Embryonic facial prominence (tissue), 1 donor: Measurements from ENCODE around the gene CALML3.

Experiments used
- DNase-seq: peaks from one replicate; pipeline ENCODE4 v3.0.0-alpha.2; 2016; ENCODE audit errors: extremely low spot score

CALML3 gene

DNA sequence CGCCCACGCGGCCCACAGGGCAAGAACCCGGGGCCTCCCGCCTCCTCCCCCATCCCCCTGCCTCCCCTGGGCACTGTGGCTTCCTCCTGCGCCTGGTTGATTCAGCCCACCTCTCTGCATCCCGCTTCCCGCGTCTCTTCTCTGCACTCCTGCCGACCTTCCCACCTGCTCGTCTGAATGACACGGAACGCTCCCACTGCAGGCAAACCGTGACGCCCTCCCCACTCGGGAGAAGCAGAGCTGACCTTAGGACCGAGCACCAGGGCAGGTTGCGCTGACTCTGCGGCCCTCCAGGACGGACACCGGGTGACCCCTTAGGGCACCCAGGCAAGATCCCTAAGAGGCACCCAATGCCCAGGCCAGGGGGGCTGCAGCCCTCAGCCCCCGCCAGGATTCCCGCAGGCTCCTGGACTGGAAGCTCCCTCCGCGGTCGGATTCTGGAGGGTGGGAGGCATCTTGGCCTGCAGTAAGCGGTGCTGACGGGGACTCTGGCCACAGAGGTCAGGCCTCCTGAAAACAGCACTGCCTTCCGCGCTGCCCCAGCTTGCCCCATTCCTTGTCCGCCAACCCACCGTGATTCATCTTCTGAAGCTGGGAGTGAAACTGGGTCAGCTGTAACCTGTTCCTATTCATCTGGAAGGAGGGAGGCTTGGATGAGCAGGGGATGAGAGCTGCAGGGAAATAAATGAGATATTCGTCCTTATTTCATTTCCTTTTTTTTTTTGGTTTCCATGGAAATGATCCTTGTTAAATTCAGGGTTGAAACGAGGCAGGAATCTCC lies 990 bp downstream of the CALML3 start:
- no peak for DNase-seq

DNA sequence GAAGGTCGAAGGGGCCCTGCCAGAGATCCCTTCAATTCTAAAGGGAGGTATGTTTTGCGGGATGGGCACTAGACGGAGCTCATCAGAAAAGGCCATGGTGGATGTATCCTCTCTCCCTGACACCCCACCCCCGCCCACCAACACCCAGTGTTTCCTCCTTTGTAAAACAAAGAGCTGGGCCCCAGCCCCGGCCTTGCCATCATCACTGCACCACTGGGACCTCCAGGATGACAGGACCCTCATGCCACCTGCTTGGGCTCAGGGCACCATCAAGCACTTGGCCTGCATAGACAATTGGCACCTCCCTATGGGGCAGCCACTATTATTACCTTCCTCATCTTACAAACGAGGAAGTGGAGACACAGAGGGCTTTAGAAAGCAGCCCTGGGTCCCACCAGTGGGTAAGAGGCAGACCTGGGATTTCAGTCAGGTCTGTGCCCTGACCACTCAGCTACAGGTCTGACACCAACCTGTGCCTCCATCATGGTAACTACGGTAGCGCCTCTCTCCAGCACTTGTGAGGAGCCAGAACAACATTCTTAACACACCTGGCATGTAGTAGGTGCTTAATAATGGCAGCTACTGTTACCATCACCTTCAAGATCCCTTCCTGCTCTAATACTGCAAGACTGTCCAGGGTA lies 2.0 kb downstream of the CALML3 start:
- no peak for DNase-seq

DNA sequence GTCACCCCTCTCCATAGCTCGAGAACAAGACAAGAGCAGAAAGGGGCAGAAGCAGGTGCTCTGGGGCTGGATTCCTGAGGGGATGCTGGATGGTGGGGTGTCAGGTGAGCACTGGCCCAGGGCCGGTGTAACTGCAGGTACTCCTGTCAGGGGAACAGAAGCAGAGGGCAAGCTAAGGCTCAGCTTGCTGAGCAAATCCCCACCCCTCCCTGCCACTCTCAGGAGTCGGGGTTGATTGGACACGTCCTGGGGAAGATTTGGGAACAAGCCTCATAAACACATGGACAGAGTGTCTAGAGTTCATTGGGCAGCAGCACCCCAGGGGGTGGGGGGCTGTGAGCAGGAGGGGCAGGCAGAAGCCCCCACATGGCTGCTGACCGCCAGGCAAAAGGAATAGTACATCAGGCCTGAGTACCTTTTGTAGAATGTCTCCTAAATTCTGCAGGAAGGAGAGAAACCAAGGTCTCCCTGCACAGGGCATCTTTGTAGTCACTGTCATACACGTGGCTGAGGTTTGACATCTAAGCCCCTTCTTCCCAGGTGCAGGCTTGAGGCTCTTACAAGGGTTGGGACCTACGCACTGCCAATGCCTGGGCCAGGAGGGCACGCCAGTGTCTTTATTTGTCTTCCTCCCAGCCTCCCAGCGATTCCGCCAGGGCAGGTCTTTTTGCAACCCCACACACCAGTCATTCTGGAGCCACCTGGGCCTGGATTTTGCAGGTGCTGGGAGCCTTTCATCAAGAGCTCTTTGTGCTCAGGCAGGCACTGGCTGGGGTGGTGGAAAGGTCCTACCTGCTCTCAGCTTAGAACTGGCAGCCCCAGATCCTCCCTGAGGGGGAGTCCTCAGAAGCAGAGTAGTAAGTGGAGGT lies 2.8 kb downstream of the CALML3 start:
- DNase-seq = no peak

DNA sequence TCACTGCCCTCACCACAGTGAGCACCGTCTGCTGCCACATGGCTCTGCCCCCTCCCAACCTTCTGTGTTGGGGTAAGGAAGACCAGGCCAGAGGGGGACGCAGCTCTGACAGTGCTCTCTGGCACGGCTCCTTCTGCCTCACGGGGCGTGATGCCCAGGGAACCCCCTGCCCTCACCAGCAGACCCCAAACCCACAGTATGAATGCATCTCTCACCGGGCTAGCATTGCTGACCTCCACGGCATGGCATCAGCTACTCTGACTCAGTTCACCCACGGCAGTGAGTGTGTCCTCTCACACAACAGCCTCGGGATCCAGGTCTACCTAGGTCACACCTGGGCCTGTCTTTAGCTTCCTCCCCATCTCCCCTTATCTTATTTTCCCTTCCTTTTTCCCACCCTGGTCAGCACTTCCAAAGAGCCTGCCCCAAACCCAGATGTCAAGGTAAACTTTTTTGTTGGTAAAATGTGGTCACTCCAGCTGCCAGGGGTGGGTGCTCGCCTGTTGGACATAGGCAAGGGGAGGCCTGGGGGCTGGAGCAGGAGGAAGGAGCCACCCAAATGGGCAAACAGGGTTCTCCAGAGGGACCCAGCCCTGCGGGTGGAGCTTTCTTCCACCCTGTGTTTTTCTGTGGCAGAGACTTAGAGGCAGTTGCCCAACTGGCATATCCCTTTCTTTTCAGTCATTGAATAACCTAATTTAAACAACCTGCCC lies 4.4 kb downstream of the CALML3 start:
- DNase-seq = no peak

DNA sequence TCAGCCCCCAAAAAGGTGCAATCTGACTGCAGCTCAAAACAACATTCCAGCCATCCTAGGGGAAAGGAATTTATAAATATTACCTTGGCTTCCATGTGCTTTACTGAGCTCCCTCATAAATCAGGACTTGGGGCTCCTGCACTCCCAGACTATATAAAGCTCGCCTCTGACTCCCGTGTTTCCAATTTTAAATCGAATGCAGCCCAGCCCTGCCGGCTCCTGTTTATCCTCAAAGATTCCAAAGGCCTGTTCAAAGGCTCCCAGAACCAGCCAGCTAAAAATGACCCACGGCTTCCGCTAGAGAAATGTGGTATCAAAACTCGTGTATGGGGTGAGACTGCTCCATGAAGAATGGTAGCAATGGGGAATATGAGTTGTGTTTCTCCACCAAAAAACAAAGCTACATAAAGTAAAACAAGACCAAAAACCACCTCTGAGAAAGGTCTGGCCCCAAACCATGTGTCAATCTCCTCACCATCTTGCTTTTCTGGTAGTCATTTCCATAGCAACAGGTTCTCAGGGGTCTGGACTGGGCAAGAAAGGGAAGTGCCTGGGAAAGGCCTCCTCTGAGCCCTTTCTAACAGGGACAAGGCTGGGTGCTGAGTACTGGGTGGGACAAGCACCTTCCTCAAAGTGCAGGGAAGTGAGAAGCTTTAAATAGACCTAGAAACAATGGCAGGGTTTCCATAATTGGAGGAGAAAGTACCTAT lies 5.1 kb downstream of the CALML3 start:
- DNase-seq = no peak

DNA sequence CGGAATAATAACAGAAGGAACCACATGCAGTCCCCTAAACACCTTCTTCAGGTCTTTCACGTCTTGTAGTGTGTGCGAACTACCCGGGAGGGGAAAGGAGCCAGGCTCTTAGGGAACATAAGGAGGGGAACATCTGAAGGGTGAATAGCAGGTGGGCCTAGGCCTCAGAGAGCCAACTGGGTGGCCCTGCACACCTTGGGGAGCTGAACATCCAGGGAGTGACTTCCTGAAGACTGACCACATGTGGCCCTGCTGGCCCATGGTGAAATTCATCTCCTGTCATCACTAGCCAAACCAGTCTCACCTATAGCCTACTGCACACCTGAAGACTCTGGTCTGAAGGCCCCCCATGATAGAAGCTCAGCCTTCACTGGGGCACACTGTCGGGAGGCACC lies 5.6 kb downstream of the CALML3 start:
- DNase-seq = no peak

DNA sequence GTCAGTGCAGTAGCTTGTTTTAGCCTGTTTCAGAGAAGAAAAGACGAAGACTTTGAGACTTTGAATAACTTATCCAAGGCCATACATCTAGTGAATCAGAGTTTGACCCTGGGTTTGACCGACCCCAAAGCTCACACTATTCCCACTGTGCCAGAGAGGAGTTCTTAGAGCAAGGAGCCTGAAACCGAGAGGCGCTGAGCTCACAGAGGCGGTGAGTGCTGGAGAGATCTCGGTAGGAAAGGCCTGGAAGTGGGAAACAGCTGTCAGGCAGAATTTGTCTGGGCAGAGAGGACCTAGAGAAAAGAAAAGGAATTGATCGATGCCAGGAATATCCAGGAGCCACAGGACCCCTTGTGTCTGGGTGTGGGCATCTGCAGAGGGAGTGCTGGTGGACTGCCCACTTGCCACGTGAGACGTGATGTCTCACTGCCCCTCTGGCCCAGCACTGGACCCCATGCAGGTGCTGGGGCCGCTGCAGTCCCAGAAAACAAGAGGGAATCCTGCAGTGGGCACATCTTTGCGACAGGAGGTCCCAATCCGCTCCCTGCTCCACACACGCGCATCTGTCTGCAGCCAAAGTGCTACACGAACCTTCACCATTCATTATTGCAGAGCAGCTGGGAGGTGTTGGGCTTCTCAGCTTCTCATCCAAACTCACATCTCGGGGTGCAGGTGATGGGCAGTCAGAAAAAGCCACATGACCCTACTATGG lies 6.2 kb downstream of the CALML3 start:
- DNase-seq = no peak

DNA sequence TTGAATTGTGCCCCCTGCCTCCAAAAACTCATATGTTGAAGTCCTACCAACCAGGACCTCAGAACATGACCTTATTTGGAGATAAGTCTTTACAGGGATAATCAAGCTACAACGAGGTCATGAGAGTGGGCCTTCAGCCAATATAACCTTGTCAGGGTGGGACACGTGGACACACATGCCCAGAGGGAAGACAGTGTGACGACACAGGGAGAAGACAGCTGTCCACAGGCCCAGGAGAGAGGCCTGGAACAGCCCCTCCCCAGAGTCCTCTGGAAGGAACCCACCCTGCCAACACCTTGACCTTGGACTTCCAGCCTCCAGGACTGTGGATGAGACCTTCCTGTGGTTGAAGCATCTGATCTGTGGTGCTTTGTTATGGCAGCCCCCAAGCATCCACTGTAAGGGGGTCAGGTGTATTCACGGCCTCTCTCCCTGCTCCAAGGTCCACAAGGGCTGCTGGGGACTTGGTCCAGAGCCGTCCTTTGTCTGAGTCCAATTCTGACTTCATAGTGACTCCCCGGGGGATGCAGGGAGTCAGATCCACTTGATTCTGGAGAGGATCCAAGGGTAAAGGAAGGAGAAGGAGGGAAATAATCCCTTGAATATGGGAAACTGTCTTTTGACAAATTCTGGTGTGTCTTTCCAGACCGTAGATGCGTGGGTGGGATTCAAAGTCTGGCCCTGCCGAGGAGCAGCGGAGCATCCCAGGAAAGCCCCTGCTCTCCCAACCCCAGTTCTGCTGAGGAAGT lies 7.0 kb downstream of the CALML3 start:
- no peak for DNase-seq

DNA sequence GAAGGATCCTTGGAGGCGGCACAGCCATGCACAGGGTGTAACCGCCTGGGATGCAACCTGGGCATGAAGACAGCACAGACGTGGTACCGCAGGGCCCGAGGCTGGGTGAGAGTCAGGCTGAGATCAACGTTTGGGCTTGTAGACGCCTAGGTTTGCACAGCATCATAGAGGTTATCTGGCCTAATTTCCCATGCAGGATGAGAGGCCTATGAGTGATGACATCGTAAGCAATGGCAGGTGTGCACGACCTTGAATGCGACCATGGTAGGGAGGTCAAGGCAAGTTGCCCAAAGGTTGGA lies 7.5 kb downstream of the CALML3 start:
- no peak for DNase-seq

DNA sequence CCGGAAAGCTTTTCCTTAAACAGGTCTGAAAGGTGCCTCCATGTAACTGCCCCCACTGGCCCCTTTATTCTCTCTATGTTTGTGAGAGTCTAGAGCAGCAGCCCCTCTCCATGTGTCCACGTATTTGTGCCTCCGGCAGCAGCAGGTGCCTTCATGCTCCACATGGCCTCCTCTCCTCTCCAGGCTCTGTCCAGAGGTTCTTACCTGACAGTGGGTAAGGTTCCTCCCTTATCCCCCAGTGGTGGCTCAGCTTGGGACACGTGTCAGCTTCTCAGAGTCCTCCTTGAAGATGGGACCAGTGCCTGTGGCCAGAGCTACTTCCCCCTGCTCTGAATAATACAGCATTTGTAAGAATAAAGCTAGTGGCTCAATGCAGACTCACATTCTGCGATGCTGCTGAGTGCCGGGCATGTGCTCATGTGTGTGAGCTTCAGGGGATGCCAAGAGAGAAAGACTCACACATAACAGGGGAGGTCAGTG lies 7.9 kb downstream of the CALML3 start:
- no peak for DNase-seq

DNA sequence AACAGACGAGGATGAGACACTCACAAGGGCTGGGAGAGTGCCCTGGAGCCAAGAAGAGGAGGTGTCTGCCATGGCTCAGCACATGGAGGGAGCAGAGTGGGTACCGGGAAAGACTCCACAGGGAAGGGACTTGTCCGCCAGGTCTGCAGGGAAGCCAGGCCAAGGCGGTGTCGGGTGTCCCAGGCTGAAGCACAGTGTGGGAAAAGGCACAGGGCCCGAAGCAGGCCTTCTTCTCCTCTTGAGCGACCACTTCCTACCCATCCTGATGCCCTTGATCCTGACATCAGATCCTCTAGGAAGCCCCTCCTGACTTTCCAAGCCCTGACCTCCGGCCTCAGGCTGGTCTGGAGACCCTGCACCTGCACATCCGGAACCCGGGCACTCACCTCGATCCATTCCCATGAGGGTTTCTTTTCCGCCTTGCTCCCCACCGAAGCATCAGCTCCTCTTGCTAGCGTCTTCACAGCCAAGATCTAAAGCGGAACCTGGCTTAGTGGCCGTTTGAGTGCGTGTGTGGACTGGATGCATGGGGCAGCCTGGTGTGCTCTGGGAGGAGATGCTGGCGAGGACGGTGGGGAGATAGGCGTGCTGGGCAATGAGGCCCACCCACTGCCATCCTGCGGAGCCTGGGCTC lies 8.5 kb downstream of the CALML3 start:
- no peak for DNase-seq

DNA sequence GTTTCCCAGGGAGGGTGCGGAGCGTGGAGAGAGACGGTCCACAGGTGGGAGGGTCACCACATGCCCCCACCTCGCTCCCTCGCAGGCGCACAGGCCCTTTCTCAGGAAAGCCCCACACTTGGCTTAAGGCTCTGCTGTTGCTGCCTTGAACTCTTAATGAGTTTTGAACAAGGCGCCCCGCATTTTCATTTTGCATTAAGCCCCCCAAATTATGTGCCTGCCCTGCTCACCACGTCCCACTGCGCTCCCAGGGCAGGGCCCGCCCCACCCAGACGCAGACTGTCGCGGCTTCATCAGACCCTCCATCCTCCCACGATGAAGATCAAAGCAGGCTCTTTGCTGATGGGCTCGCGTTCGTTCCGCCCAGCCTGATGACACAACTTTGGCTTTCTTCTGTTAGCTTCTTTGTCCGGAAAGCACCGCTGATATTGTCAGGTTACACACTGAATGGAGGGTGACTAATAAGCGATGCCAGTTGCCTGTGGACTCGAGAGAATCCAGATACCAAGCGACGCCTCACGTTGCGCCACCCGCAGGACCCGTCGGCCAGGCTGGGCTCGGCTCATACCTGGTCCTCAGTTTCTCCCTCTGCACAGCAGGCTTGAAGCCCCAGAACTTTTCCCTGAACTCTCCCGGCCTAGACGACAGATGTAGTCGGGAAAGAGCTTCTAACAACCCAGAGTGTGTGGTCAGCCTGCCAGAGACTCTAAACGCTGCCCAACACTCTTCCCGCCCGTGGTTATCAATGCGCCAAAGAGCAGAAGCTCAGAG lies 9.5 kb downstream of the CALML3 start:
- DNase-seq = no peak

DNA sequence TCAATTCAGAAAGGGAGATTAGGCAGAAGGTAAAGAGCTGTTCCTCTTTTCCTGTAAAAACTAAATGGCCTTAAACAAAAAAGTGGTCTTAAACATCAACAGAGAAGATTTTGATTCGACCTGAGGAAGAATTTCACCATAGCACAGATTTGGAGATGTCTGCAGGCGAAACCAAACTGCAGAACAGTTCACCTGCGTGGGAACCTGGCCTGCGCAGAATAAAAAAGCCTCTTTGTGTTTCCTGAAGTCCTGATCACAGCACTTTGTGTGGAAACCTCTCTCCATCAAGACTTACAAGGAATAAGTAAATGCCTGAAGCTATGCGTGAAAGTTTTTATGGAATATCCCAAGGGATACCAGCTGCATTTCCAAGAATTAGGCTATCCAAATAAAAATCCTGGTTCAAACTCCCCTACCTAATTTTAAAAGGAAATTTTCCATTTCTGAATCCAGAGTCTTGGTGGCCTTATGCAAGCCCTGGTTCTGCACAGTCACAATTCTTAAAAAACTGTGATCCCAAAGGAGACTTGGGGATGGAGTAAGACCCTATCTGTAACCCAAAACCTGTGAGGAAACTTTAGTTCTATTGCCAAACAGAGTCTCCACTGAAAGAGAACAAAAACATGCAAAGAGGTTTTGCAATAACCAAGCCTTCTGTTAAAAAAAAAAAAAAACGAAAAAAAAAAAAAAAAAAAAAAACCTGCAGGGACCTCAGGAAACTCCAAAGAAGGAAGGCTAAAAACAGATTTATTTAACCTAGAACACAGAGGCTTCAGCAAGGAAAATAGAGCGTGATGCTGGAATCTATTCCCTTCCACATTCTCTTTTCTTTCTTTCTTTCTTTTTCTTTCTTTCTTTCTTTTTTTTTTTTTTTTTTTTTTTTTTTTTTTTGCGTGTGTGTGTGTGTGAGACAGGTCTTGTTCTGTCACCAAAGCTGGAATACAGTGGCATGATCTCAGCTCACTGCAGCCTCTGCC lies 10.4 kb downstream of the CALML3 start:
- no peak for DNase-seq

DNA sequence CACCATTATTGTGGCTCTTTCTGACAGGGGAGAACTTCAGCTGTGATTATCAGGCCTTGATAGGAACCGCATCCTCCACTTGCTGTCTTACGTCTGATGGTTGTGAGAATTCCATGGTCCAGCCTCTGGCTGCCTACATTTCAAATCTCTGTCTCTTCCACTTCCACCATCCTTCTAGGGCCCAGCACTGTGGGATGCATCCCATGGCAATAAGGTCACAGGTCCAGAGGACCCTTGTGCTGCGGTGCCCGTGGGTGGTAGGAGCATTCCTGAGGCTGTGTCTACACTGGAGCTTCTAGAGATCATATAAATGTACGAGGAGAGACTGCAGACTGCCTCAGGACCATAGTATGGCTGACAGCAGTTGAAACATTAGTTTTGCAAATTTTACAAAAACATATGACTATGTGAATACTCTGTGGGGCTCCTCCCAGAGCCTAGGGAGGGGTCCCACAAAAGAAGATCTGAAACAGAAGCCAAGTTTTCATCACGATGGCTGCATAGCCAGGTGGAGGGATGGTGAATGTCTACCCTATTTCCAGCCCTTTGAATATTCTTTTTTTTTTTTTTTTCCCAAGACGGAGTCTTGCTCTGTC lies 11.8 kb downstream of the CALML3 start:
- no peak for DNase-seq

DNA sequence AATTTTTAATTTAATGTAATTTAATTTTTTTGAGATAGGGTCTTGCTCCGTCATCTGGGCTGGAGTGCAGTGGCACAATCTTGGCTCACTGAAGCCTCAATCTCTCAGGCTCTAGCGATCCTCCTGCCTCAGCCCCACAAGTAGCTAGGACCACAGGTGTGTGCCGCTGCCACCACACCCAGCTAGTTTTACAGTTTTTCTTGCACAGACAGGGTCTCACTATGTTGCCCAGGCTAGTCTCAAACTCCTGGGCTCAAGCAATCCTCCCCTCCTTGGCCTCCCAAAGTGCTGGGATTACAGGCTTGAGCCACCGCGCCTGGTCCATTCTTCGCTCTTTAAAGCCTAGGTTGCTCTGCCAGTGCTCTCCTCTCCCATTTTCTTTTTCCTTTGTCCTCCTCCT lies 12.9 kb downstream of the CALML3 start:
- no peak for DNase-seq

DNA sequence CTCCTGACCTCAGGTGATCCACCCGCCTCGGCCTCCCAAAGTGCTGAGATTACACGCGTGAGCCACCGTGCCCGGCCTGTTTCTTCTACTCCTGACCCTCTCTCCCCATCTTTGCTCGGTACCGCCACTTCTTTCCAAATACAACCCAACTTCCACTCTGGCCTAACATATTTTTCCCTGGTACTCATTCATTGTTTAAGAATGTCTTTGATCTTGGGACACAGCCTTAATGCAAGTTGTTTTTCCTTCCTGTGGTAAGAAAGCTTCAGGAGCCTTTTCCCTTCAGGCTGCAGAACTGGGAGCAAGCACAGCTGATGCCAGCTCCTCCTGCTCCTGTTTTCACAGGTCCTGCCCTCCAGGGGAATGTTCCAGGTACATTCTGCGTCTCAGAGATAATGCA lies 13.7 kb downstream of the CALML3 start:
- DNase-seq = no peak
